ENCODE results near the gene HSPA2. TPM values are rescaled to one million over a fixed set of nuclear protein-coding genes. Genes with fewer than 3 reads are reported as not detected.
A peak's percentile ranks its signal among the peaks of the same experiment; 100 is the strongest.
"Not testable (repeated sequence)": the region's sequence is repeated elsewhere in the genome, so short reads cannot be mapped to it uniquely, and the experiment has no call there.

Gene HSPA2
- total and polyA plus RNA-seq, 8 donors: 7.0 to 17.1 (median 12.2) TPM

GRCh38 chr14:64561631-64562030 is 21.1 kb downstream of the HSPA2 start:
- intact Hi-C loops (cut with DNase I): no loop called here
- H3K4me1 ChIP-seq: no peaks in the 10 kb centered on the region
- H3K4me3 ChIP-seq: no peak overlapping the region
- DNase-seq (no peak), ATAC-seq (no peak)
- H3K36me3 ChIP-seq: no peaks in the 10 kb centered on the region
- H3K27ac ChIP-seq: no peak overlapping the region
- TF ChIP-seq, protein P1, sequence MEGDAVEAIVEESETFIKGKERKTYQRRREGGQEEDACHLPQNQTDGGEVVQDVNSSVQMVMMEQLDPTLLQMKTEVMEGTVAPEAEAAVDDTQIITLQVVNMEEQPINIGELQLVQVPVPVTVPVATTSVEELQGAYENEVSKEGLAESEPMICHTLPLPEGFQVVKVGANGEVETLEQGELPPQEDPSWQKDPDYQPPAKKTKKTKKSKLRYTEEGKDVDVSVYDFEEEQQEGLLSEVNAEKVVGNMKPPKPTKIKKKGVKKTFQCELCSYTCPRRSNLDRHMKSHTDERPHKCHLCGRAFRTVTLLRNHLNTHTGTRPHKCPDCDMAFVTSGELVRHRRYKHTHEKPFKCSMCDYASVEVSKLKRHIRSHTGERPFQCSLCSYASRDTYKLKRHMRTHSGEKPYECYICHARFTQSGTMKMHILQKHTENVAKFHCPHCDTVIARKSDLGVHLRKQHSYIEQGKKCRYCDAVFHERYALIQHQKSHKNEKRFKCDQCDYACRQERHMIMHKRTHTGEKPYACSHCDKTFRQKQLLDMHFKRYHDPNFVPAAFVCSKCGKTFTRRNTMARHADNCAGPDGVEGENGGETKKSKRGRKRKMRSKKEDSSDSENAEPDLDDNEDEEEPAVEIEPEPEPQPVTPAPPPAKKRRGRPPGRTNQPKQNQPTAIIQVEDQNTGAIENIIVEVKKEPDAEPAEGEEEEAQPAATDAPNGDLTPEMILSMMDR (IDR thresholded peaks at IDR 0.05): no peak
- no peaks in the 10 kb centered on the region for H3K27me3 ChIP-seq
- H3K9me3 ChIP-seq: no peaks in the 10 kb centered on the region

- Histone ChIP-seq H3K27me3 (no peaks in the 10 kb centered on the region), H3K4me3 (no peak overlapping the region), H3K4me1 (no peaks in the 10 kb centered on the region), H3K9me3 (no peaks in the 10 kb centered on the region), H3K27ac (no peak overlapping the region), H3K36me3 (no peaks in the 10 kb centered on the region)
- peak; percentile 93 for ATAC-seq
- peak in 1 of 4 donors; percentile 71 for DNase-seq
- intact Hi-C loops (cut with DNase I): no loop called here
- TF ChIP-seq, protein P1 (IDR thresholded peaks at IDR 0.05): no peak
Measured at GRCh38 chr14:64562436-64562835, 21.9 kb downstream of the HSPA2 start.

- intact Hi-C loops (cut with DNase I): no loop called here
- Histone ChIP-seq H3K4me3 (no peak overlapping the region), H3K9me3 (no peaks in the 10 kb centered on the region), H3K36me3 (no peaks in the 10 kb centered on the region), H3K27ac (no peak overlapping the region), H3K4me1 (no peaks in the 10 kb centered on the region), H3K27me3 (no peaks in the 10 kb centered on the region)
- TF ChIP-seq, protein P1 (IDR thresholded peaks at IDR 0.05): no peak
- DNase-seq: no peak
- ATAC-seq: no peak
Measured at GRCh38 chr14:64563696-64564095, 23.2 kb downstream of the HSPA2 start.

DNA sequence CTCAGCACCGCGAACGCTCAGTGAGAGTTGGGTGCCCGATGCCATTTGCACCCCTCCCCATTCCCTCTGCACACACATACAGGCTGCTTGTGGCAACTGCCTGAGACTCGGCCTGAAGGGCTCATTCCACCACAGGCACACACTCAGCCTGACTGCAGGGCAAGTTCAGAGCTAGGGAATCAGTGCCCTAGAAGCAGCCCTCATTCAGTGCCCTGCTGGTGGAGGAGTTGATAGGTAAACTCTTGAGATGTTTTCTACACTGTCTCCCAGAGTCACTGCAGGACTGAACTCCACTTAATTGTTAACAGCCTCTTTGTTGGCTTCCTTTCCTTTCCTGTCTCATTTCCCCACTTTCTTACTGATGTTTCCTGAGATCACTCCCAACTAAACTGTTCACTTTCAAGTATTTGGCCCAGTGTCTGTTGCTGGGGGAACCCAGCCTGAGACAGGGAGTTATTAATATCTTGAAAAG is 26.1 kb downstream of the HSPA2 start:
- ATAC-seq (peak; percentile 57), DNase-seq (no peak)
- no peaks in the 10 kb centered on the region for H3K36me3 ChIP-seq
- H3K27me3 ChIP-seq: no peaks in the 10 kb centered on the region
- no peak overlapping the region for H3K4me3 ChIP-seq
- no peaks in the 10 kb centered on the region for H3K4me1 ChIP-seq
- no peaks in the 10 kb centered on the region for H3K9me3 ChIP-seq
- H3K27ac ChIP-seq: no peak overlapping the region
- TF ChIP-seq, protein P1 (IDR thresholded peaks at IDR 0.05): no peak
- intact Hi-C loops (cut with DNase I): no loop called here

DNA sequence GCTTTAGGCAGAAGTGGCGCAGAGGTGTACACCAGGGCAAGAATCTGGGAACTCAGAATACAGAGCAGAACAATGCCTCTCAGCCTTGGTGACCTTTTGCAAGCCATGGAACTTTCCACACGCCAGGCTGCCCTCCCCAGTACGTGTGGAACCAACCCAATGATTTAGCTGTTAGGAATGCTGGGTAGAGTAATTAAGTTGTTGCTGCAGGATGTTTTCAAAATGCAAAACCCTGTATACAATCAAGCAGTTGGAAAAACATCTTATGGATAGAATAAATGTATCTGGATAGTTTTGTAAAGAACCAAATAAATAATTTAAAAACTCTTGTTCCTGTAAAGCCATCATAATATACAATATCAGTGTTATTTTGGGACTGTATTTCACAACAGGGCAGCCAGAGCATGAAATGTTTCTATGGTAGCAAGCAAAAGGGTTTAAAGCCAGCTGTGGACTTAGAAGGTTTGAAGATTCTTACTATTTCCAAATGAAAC is 28.6 kb downstream of the HSPA2 start:
- no peaks in the 10 kb centered on the region for H3K27me3 ChIP-seq
- peak overlapping the region; percentile 28 to 45 for H3K27ac ChIP-seq
- ATAC-seq: peak; percentile 74
- no peaks in the 10 kb centered on the region for H3K36me3 ChIP-seq
- TF ChIP-seq, protein P1 (IDR thresholded peaks at IDR 0.05): no peak
- no peaks in the 10 kb centered on the region for H3K4me1 ChIP-seq
- no peak overlapping the region for H3K4me3 ChIP-seq
- no peaks in the 10 kb centered on the region for H3K9me3 ChIP-seq
- peak in 2 of 4 donors; percentile 65 to 79 for DNase-seq
- intact Hi-C loops (cut with DNase I): no loop called here

DNA sequence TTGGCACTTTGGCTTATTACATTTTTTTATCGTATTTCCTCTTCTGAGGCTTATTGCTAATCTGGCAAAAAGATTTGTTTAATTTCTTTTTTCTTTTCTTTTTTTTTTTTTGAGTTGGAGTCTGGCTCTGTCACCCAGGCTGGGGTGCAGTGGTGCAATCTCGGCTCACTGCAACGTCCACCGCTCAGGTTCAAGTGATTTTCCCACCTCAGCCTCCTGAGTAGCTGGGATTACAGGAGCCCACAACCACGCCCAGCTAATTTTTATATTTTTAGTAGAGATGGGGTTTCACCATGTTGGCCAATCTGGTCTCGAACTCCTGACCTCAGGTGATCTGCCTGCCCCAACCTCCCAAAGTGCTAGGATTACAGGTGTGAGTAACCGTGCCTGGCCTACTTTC is 29.1 kb downstream of the HSPA2 start:
- DNase-seq; intact Hi-C loops (cut with DNase I); H3K27me3 ChIP-seq; H3K36me3 ChIP-seq; ATAC-seq; H3K4me3 ChIP-seq; H3K4me1 ChIP-seq; H3K9me3 ChIP-seq: not testable (repeated sequence)
- H3K27ac ChIP-seq: peak overlapping the region; percentile 28 to 45
